Kidney epithelial cell (primary cell): ENCODE results near the gene FBRSL1. TPM values are rescaled to one million over a fixed set of nuclear protein-coding genes. Genes with fewer than 3 reads are reported as not detected.

Source experiments
- DNase-seq: peaks from one replicate; pipeline ENCODE4 v3.0.0-alpha.2; 2010; ENCODE audit warnings: low read depth
- H3K27me3 ChIP-seq: 2 replicates; pipeline ENCODE4 v1.6.0; 2011; ENCODE audit warnings: low read length; ENCODE audit not compliant: control insufficient read depth, insufficient read depth
- H3K36me3 ChIP-seq: 2 replicates; pipeline ENCODE4 v1.5.1; 2011; ENCODE audit warnings: low read length; ENCODE audit not compliant: control insufficient read depth, insufficient read depth
- H3K4me3 ChIP-seq: 2 replicates; pipeline ENCODE4 v1.5.1; 2011; ENCODE audit warnings: low read depth, mild to moderate bottlenecking, control low read depth, low read length
- CTCF ChIP-seq: IDR thresholded peaks from 2 replicates; pipeline ENCODE4 v1.5.1; 2011; ENCODE audit warnings: mild to moderate bottlenecking, moderate library complexity, low read length, control low read depth, inconsistent platforms; ENCODE audit not compliant: insufficient read depth, poor library complexity, severe bottlenecking
- total RNA-seq: library from RNA; depleted of rRNA; stranded (reverse); fragments of >200 nt; gene quantifications from 2 replicates; pipeline ENCODE4 v1.2.3, GENCODE V29; 2015

FBRSL1 gene
- total RNA-seq, 1 donor from 2014 or later = 22.9 TPM

- H3K36me3 ChIP-seq = no peaks in the 10 kb centered on the region
- no peak for TF ChIP-seq CTCF
- peaks cover 8% of the 10 kb centered on the region for H3K27me3 ChIP-seq
- no peak overlapping the region for H3K4me3 ChIP-seq
- no peak for DNase-seq
Observed at GRCh38 chr12:132477703-132478432, 12.1 kb upstream of the FBRSL1 start.

- TF ChIP-seq CTCF = no peak
- H3K4me3 ChIP-seq = no peak overlapping the region
Observed at GRCh38 chr12:132478433-132478803, 11.5 kb upstream of the FBRSL1 start.

GRCh38 chr12:132478845-132479244 is 11.1 kb upstream of the FBRSL1 start:
- Histone ChIP-seq H3K4me3 (no peak overlapping the region), H3K36me3 (no peaks in the 10 kb centered on the region), H3K27me3 (peaks cover 8% of the 10 kb centered on the region)
- no peak for DNase-seq
- peak; percentile 17 for TF ChIP-seq CTCF

More at GRCh38 chr12:132478433-132478803, 11.5 kb upstream of the FBRSL1 start:
- DNase-seq = no peak
- peaks cover 8% of the 10 kb centered on the region for H3K27me3 ChIP-seq
- no peaks in the 10 kb centered on the region for H3K36me3 ChIP-seq

GRCh38 chr12:132479291-132479690 is 10.7 kb upstream of the FBRSL1 start:
- H3K36me3 ChIP-seq = no peaks in the 10 kb centered on the region
- no peak overlapping the region for H3K4me3 ChIP-seq
- peaks cover 8% of the 10 kb centered on the region for H3K27me3 ChIP-seq
- DNase-seq = no peak
- no peak for TF ChIP-seq CTCF

GRCh38 chr12:132479938-132480622 is 9.9 kb upstream of the FBRSL1 start:
- H3K27me3 ChIP-seq = peaks cover 12% of the 10 kb centered on the region
- no peak overlapping the region for H3K4me3 ChIP-seq

More at GRCh38 chr12:132479938-132480622, 9.9 kb upstream of the FBRSL1 start:
- no peak for DNase-seq
- no peak for TF ChIP-seq CTCF
- H3K36me3 ChIP-seq = no peaks in the 10 kb centered on the region
